SK-N-DZ (cell line): ENCODE measurements around the gene GDF11. TPM values are rescaled to one million over a fixed set of nuclear protein-coding genes. Genes with fewer than 3 reads are reported as not detected.

Experiments used
- DNase-seq: peaks from one replicate; pipeline ENCODE4 v3.0.0-alpha.2; 2015; ENCODE audit warnings: low spot score
- polyA plus RNA-seq, 2 experiments: library from polyadenylated mRNA; depleted of rRNA; stranded (reverse); fragments of >200 nt; gene quantifications; 2 replicates each; pipeline ENCODE4 v1.2.3, GENCODE V29; 2014

Gene GDF11
- polyA plus RNA-seq (2014; cell fraction: cytosol; rRNA removed), result 10.8 and 17.3 TPM in 2 replicates
- 8.2 and 13.5 TPM in 2 replicates for polyA plus RNA-seq (2014; cell fraction: nucleus; rRNA removed)

- DNase-seq, result peak; percentile 88
Observed at GRCh38 chr12:55742719-55743405, at the start of gene GDF11. Gene GDF11 (plus strand): TSS chr12:55743122. CDS start chr12:55743317, 195 bp downstream.

DNA sequence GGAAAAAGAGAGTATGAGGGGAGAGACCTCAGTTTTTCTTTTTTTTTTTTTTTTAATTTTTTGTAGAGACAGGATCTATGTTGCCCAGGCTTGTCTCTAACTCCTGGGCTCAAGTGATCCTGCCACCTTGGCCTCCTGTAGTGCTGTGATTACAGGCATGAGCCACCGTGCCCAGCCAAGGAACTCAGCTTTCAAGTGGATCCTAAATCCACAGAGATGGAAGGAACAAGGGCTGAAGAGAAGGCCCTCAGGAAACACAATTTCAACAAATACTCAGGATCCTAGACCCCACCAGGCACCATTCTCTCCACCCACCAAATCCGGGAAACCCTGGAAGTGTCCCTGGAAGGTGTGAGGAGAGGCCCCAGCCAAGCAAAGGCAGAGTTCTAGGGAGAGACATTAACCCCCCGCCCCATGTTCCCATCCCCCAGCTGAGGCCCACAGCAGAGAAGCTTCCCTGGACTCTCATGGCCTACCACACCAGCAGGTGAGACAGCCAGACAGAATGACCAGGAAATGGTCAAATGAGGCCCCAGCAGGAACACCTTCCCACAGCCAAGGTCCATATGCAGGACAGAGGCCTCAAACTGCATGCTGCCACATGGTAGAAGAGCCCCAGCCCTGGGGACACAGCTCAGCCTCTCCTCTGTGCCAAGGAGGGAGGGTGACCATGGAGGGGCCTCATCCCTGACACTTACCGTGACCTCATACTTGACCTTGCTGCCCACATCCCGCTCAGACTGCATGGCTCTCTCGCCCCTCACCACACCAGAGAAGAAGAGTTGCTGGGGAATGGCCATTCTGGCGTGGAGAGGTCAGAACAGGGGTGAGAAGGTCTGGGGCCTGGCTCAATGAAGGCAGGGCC lies 49.4 kb upstream of the GDF11 start:
- DNase-seq, result no peak

DNA sequence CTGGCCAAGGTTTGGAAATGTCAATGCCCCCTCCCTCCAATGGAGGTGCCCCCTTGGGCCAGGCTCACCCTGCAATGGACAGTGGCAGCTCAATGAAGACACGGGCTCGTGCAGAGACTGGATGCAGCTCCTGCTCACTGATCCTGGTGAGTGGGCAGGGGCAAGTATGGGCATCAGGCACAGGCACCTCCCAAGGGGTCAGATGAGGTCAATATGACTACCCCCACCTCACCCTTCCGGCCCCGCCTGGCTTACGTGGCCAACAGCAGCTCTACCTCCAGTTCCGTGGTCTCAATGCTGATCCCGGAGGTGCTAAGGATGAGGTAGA lies 48.8 kb upstream of the GDF11 start:
- DNase-seq, result no peak

- no peak for DNase-seq
Observed at GRCh38 chr12:55694651-55695050, 48.3 kb upstream of the GDF11 start.

DNA sequence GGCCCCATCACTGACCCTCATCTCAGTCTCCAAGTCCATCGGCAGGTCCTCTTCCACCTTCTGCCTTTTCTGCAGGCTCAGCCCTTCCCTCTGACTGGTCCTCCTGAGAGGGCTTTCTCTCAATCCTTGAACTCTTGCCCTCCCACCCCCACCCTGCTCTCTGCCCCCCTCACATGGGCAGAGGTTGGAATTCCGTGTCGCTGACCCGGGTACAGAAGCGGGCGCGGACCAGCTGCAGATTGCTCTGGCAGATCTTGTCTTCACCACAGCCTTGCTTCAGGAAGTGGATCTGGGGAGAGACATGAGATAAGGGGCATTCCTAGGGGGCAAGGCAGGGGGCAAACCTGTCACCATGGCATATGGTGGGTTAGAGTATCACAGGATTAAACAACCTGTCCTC lies 47.6 kb upstream of the GDF11 start:
- DNase-seq, result no peak

DNA sequence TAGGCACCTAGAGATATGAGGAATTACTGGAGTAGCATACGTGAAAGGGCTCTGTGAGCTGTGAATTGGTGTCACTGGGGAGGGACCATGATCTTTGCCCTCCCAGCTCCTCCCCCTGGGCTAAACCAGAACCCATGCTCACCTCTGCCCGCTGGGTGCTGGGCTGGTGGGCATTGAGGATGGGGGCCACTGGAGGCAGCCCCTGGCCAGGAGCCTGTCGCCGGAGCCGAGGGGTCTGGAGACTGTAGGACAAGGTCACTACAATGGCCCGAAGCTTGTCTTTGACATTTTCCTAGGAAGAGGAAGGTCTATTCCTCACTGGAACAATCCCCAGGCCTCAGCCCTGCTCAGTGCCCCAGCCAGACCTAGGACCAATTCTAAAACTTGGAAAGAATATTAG lies 46.8 kb upstream of the GDF11 start:
- no peak for DNase-seq

GRCh38 chr12:55696796-55697462 lies 46.0 kb upstream of the GDF11 start:
- no peak for DNase-seq

GRCh38 chr12:55697686-55698085 lies 45.2 kb upstream of the GDF11 start:
- DNase-seq, result no peak

- DNase-seq, result no peak
Observed at GRCh38 chr12:55698241-55698955, 44.5 kb upstream of the GDF11 start.

GRCh38 chr12:55698965-55699364 lies 44.0 kb upstream of the GDF11 start:
- DNase-seq, result no peak

GRCh38 chr12:55699471-55700055 lies 43.4 kb upstream of the GDF11 start:
- DNase-seq, result no peak

DNA sequence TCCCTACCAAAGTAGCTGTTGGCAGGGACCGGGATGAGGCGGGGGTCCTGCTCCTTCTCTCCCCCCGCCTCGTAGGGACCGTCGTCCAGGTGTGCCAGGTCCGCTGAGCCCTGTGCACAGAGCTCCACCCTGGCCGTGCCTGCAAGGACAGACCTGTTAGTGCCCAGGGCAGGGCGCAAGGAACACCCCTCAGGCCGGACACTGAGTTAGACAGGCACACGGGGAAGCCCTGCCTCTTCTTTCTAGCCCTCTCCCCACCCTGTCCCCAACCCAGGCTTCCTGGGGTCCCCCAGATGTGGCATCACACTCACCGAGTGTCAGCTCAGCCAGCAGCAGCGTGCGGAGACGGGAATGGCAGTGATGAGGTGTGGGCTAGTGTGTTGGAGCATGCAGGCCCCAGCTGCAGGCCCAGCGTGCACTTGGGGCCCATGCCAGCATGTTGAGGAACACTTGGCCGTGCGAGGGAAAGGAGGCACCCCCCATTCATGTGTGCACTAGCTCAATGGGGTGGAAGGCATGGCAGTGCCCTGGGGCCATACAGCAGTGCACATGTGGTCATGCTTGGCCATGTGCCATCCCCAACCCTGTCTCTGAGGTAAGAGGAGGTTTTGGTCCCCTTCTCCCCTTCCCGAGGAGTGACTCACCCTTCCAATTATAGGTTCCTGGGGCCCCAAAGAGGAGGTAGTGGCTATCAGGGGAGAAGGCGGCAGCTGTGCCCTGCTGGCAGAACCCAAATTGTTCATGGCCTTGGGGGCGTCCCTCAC lies 42.5 kb upstream of the GDF11 start:
- no peak for DNase-seq

- no peak for DNase-seq
Observed at GRCh38 chr12:55702861-55703260, 40.1 kb upstream of the GDF11 start.

- DNase-seq, result no peak
Observed at GRCh38 chr12:55703288-55703687, 39.6 kb upstream of the GDF11 start.

DNA sequence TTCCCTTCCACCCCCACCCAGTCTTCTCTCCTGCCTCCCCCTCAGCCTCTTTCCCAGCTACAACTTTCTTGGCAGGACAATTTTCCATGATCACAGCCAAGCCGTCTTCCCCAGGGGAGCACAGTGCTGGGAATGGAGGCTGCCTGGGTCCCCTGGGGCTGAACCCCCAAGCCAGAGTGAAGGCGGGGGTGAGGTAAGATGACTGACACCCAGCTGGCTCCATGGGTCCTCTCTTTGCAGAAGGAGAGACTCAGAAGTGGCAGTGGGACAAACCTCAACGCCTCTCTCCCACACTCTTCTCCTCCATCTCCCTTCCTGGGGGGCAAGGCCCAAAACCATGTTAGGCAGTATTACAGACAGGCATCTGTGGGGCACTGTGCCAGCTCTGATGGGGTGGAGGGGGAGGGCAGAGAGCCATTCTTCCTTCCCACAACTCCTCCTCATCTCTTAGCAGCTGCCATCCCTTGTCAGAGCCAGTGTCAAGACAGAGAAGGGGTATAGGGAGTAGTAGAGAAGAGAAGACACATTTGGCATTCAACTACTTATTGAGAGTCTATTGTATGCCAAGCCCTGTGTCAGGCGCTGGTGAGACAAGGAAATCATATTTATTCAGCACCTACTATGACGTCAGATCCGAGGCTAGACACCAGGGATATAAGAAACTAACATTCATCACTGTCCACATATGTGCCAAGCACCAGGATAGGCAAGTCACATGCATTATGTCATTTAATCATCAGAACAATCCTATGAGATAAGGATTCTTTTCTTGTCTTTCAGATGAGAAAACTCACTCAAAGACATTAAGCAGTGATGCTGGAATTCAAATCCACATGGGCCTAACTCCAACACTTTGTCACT lies 38.8 kb upstream of the GDF11 start:
- no peak for DNase-seq

GRCh38 chr12:55704824-55705718 lies 37.9 kb upstream of the GDF11 start:
- DNase-seq, result no peak

- DNase-seq, result no peak
Observed at GRCh38 chr12:55705782-55706402, 37.0 kb upstream of the GDF11 start.

GRCh38 chr12:55706568-55707218 lies 36.2 kb upstream of the GDF11 start:
- DNase-seq, result no peak
